GM18498 (cell line): ENCODE measurements around the gene MEIS2.

Experiments
- ATAC-seq: cut with Tn5 transposase; IDR thresholded peaks from one replicate; pipeline ENCODE4 v1.9.1; 2021; ENCODE audit warnings: mild to moderate bottlenecking, moderate library complexity; ENCODE audit not compliant: unreplicated experiment

The MEIS2 gene

GRCh38 chr15:37100109-37100965 lies at the start of gene MEIS2:
Gene MEIS2 (minus strand): TSS chr15:37100549. CDS start chr15:37099466, 1,083 bp downstream.
- ATAC-seq = peak; percentile 35

- ATAC-seq = no peak
These were observed 48.8 kb upstream of the MEIS2 start for GRCh38 chr15:37149146-37149545.

- no peak for ATAC-seq
These were observed 48.4 kb upstream of the MEIS2 start for GRCh38 chr15:37148714-37149113.

GRCh38 chr15:37143351-37143750 lies 43.0 kb upstream of the MEIS2 start:
- ATAC-seq = no peak

GRCh38 chr15:37142371-37142770 lies 42.0 kb upstream of the MEIS2 start:
- ATAC-seq = no peak

GRCh38 chr15:37140531-37141058 lies 40.2 kb upstream of the MEIS2 start:
- ATAC-seq = no peak

- no peak for ATAC-seq
These were observed 38.4 kb upstream of the MEIS2 start for GRCh38 chr15:37138591-37139215.

GRCh38 chr15:37137221-37137620 lies 36.9 kb upstream of the MEIS2 start:
- ATAC-seq = no peak

GRCh38 chr15:37136666-37137065 lies 36.3 kb upstream of the MEIS2 start:
- ATAC-seq = no peak

GRCh38 chr15:37135225-37135624 lies 34.9 kb upstream of the MEIS2 start:
- peak; percentile 78 for ATAC-seq

GRCh38 chr15:37134699-37135131 lies 34.4 kb upstream of the MEIS2 start:
- no peak for ATAC-seq

- no peak for ATAC-seq
These were observed 33.9 kb upstream of the MEIS2 start for GRCh38 chr15:37134244-37134643.

GRCh38 chr15:37133602-37134001 lies 33.3 kb upstream of the MEIS2 start:
- no peak for ATAC-seq

- no peak for ATAC-seq
These were observed 32.6 kb upstream of the MEIS2 start for GRCh38 chr15:37132826-37133417.

- no peak for ATAC-seq
These were observed 31.3 kb upstream of the MEIS2 start for GRCh38 chr15:37131621-37132020.

- ATAC-seq = no peak
These were observed 30.0 kb upstream of the MEIS2 start for GRCh38 chr15:37130356-37130755.

- ATAC-seq = no peak
These were observed 24.8 kb upstream of the MEIS2 start for GRCh38 chr15:37125143-37125542.

- ATAC-seq = no peak
These were observed 24.0 kb upstream of the MEIS2 start for GRCh38 chr15:37124331-37124730.

GRCh38 chr15:37122703-37123102 lies 22.4 kb upstream of the MEIS2 start:
- no peak for ATAC-seq

GRCh38 chr15:37121492-37121891 lies 21.1 kb upstream of the MEIS2 start:
- ATAC-seq = no peak

- ATAC-seq = no peak
These were observed 16.7 kb upstream of the MEIS2 start for GRCh38 chr15:37117030-37117429.

GRCh38 chr15:37115538-37115937 lies 15.2 kb upstream of the MEIS2 start:
- no peak for ATAC-seq
